Esophagus mucosa (tissue), 1 donor: Measurements from ENCODE around the gene KCNA3. TPM values are rescaled to one million over a fixed set of nuclear protein-coding genes. Genes with fewer than 3 reads are reported as not detected.
"Not testable (repeated sequence)": the region's sequence is repeated elsewhere in the genome, so short reads cannot be mapped to it uniquely, and the experiment has no call there.

Experiments
- ATAC-seq: fragments of 200-7000 bp; cut with Tn5 transposase; one replicate; pipeline ENCODE4 v1.9.1; 2020
- total RNA-seq: library from RNA; stranded (reverse); gene quantifications from one replicate; pipeline ENCODE4 v1.2.4, GENCODE V29; 2023
- donor health status: DM: yes; HTN: yes; CAD: no.

KCNA3 gene
- total RNA-seq, 1 donor from 2014 or later, result 0.28 TPM

DNA sequence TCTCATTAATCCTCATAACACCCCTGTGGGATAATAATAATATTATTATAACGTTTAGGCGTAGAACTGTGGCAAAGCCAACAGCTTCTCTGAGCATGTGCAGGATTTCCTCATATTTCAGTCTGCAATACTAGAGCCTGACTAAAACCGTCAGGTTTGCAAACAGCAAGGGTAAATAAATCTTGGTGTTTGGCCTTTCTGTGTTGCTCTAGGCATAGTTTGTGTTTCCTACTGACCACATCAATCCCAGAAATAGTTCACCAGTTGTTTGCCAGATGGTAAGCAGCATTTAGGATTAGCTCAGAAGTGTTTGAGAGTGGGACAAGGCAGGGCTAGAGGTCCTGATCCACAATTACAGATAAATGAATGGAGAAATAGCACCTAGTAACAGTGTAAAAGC, 2.8 kb upstream of the KCNA3 start:
- no peak for ATAC-seq

DNA sequence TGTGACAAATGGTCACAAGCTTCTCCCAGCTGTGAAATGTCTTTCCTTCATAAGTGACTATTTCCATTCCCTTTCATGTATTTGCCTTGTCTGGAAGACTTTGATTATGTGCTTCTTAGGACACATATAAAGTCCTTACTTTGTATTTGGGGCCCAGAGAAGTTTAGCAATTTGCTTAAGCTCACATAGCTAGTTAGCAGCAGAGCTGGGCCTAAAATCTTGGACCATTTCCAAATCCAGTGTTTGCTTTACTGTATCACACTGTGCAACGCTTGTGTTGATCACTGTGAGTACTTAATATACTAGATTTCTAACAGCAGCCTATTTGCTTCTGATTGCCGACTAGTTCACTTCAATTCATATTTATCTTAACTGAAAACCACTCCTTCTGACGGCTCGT, 2.2 kb upstream of the KCNA3 start:
- ATAC-seq, result no peak

DNA sequence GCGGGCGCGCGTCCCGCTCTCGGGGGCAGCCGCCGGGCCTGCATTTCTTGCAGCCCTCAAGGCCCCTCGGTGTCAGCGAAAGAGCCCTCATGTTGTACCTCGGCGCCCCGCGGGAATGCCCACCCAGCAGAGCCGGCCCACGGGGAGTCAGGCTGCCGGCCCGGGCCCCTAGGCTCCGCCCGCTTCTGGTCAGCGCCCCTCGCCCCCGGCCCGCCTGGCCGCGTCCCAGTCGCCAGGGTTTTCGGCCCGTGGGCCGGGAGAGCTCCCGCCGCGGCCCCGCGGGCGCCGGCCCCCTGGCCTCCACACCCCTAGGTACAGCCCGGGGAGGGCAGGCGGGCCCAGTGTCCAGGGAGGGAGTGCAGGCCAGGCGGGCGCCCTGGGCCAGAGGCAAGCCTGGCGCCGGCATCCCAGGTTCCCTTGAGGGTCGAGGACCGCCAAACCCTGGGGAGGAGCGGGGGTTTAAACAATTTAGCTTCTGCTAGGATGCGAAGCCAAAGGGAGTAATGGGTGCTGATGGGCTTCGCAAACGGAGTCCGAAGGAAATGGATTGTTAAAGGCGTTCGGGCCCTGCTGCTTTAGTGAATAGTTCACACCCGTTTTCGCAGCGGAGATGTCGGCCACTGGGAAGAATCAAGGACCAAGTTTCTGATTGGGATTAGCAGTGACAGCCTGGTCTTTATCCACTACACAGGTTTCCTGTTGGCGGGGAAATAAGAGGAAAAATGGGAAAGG, 486 bp upstream of the KCNA3 start:
- ATAC-seq, result peak; percentile 11

DNA sequence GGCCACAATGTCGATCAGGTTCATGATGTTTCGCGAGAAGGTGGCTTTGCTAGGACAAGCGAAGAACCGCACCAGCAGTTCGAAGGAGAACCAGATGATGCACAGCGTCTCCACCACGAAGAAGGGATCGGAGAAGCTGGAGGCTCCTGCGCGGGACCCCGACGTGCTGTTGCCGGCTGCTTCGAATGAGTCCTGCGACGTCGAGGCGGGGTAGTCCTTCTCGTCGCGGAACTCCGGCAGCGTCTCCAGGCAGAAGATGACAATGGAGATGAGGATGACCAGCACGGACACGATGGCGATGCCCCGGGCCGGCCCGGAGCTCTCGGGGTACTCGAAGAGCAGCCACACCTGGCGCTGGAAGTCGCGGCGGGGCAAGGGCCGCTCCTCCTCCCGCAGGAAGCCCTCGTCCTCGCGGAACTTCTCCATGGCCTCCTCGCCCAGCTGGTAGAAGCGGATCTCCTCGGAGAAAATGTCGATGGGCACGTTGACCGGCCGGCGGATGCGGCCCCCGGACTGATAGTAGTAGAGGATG, 869 bp downstream of the KCNA3 start:
- no peak for ATAC-seq

DNA sequence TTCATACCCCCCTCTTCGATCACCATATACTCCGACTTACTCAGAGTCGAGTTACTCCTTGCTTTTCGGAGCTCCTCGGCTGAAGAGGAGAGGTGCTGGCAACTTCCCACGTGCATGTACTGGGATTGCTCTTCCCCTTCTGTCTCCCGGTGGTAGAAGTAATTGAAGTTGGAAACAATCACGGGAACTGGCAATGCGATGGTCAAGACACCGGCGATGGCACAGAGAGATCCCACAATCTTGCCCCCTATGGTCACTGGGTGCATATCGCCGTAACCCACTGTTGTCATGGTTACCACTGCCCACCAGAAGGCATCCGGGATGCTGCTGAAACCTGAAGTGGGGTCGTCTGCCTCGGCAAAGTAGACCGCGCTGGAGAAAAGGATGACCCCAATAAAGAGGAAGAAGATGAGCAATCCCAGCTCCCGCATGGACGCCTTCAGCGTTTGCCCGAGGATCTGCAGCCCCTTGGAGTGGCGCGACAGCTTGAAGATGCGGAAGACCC, 1.5 kb downstream of the KCNA3 start:
- ATAC-seq, result no peak

DNA sequence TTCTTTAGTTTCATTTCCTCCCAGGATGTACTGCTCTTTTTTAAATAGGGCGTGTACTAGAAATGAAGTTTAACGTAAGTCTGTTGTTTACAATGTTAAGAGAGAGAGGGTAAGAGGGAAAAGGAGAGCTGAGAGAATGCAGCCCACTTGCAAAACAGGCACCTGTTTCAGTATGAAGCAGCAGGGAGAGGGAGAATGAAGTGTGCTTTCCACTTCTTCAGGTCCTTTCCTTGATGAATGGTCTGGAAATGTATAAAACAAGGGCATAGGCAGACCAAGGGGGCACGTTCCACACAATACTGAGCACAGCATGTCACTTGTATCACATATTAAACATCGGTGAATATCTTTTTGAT, 2.0 kb downstream of the KCNA3 start:
- ATAC-seq, result peak; percentile 19

DNA sequence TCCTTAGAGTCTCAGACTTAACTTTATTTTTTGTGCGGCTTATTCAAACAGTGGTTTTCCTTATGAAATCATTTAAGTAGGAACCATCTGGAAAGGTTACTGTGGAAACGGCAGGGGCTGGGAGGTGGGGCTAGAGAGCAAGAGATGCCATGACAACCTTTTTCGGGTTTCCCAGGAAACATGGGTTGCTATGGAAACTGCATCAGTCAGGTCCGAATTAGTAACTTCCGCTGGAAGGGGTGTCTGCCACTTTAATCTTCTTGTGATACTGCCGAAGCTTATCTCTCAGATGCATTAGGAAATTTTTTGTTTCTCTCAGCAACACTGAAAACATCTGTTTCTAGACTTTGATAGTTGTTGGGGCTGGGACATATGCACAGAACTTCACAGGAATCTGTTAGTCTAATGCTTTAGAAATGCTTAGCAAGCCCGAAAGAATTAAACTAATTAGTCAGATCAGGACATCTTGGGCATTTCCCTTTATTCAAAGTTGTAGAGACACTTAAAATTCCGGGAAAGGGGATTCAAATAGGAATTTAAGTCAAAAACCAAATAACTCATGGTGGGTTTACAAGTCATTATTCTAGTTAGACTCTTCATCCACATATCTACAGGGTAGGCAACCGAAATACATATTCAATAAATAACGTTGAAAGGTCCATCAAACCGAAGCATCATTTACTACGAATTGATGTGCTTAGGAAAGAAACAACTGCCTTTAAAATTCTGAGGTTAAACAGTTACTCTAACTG, 2.6 kb downstream of the KCNA3 start:
- ATAC-seq, result no peak

DNA sequence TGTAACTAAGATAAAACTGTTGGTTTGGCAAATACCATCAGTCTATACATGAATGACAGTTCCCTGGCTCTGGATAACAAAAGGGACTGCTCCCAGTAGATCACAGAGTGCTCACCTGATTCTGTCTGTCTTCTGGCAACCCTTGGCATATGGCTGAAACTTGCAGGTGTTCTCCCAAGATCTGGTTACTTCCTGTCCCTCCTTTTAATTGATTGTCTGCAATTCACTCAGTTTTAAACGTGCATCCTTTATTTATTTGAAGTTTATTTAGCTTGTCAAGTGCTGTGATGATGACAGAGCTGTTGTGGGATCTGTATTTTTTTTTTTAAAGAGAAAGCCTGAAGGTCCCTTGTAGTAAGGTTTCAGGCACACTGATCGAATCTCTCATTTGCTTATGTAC, 3.4 kb downstream of the KCNA3 start:
- no peak for ATAC-seq

DNA sequence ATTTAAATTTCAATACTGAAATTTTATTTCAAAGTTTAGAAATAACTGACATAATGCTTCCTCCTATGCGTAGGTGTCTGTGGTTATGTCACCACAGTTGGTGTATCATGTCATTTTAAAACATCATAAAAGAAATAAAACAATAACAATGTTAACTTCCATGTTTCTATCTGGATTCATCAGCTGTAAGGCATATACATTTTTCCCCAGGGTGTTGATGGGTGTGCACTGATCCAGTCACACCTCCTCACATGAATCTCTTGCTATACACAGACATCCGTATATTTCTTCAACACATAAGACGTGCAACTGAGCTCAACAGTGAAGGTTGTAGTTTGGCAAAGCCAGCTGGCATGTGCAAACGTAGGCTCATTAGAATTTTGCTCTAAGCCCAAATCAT, 6.2 kb downstream of the KCNA3 start:
- no peak for ATAC-seq

DNA sequence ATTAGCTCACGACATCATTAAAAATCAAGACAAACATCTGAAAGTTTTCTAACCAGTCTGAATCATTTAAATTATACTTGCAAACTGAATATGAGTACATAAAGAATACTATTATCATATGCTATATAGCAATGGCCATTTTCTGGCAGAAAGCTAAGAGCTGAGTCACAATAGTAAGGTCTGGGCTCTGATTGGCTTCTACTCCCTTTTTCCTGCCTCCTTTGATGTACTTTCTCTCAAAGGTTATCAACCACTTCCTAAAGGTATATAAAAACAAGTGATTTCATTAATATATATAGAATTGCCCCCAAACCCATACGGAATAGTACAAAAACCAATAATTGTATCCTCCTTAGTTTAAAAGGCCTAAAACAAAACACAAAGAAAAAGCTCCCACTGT, 7.0 kb downstream of the KCNA3 start:
- ATAC-seq, result no peak

DNA sequence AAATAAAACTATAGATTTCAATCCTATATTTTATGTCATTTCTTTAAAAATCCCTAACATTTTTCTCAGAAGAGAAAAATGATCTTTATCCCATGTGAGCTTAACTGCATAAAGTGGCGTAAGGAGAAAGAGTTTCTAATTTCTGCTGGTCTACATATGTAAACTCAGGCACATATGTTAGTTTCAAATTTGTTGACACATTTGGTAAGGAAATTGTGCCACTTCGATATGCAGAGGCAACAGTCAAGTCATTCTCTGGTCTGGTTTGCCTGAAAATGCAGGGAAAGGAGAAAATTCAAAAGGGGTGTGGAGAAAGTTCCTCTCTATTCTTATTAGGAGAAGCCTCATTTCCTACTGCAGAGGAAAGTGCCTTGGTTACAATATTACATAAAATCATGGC, 11.5 kb downstream of the KCNA3 start:
- no peak for ATAC-seq

DNA sequence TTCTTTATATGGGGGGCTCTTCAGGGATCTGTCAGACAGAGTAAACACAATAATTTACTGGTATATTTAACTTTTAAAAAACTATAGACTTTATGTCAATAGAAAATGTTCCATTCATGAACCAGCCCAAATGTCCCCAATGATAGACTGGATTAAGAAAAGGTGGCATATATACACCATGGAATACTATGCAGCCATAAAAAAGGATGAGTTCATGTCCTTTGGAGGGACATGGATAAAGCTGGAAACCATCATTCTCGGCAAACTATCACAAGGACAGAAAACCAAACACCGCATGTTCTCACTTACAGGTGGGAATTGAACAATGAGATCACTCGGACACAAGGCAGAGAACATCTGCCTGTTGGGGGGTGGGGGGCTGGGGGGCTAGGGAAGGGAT, 15.2 kb downstream of the KCNA3 start:
- not testable (repeated sequence) for ATAC-seq

DNA sequence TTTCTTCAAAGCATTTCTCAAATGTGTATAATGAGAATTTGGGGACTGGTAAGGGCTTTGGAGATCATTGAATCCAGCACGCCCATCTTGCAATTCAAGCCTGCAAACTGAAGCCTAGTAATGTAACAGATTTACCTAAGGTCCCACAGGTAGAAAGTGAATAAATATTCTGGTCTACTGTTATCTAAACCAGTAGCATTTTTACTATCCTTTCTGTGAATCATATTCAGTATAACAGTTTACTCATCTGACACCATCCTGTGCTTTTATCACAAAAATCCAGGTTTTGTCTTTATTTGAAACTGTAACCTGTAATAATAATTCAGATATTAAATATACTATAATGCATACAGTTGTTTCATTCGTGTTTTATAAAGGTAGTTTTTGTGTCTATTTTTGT, 17.4 kb downstream of the KCNA3 start:
- ATAC-seq, result no peak

DNA sequence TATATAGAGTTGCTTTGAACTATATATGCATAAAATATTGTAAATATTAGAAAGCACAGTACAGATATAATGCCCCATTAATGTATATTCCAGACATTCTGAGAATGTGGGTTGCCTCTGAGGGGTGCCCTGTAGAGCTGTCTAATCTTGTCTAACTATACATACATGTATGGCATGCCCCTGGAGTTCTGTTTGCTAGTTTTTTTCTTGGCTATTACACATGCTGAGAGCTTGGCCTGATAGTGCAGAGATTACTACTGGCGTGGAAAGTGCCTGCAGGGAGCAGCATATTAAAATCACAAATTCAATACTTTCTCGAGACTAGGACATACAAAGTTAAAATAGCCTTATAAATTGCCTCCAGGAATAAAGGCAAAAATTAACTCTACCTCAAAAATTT, 24.1 kb downstream of the KCNA3 start:
- no peak for ATAC-seq

DNA sequence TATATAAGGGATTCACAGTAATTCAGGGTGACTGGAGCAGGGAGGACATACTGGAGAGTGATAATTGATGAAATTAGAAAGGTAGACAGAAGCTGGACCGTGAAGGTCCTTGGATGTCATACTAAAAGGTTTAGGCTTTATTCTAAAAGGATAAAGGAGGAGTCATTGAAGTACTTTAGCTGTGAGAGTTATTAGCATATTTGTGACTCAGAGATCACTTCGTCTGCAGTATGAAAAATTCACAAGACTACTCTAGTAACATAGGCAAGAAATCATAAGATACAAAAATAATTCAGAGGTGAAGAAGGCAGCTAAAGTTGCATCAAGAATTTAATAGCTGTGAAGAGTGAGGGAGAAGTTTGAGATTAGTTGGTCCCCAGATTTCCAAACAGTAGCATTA, 26.3 kb downstream of the KCNA3 start:
- ATAC-seq, result no peak

DNA sequence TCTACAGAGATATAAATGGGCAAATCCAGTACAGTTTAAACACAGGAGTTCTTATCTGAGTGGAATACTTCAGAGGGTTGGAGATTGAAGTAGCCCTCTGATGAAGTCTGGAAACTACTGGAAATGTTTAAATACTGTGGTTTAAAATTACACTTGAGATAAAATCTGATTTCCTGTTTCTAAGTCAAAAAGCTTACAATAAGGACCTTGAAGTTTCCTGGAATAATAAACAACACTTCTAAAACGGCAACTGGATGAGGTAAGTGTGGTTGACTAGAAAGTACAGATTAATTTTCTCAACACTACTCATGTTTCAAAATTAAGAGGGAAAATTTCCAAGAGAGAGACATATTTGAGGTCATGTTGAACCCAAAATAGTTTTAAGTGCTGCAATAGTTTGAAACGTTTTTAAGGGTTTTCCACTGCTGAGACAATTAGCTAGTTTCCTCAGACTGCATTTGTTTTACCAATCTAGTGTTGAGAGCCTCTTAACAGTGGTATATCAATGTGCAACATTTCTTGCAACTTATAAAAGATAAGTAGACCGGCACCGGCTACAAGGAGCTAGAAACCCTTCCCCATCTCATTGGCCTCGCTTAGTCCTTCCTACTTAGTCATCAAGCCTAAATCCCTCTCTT, 27.4 kb downstream of the KCNA3 start:
- no peak for ATAC-seq

DNA sequence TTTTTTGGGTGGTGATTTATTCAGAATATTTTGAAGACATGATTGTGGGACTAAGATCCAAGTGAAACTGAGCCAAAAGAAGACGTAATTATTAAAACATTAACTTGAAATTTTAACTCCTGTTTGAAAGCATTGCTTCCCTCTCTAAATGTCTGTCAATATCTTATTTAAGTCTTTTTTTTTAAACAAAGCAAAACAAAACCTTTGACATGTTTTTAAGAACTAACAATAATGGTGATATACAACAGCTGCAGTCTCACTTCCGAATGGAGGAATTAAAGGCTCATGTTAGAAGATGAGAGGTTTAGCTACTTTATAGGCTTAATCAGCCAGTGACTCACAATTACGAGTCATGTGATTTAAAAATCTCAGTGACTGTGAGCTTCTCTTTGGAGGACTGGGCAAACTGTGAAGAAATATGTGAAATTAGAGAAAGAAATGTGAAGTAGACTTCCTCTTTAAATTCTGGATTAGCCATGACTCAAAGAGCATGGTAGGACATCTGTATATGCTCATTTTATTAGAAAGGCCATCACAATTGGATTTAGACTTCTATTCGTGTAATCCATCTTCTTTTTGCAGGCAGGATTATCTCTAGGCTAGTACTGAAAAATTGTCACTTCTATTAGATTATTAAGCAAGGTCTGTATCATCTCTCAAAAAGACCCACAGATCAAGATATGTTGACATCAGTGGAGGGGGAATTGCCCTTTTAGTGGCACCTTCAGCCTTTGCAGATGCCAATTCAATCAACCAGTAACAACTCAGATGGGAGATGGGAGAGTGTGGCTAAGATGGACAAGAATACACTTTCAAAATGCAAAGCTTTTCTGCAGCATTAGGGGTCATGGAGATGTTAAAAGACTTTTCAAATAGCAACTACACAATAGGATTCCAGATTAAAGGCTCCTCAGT, 28.7 kb downstream of the KCNA3 start:
- ATAC-seq, result peak; percentile 73

DNA sequence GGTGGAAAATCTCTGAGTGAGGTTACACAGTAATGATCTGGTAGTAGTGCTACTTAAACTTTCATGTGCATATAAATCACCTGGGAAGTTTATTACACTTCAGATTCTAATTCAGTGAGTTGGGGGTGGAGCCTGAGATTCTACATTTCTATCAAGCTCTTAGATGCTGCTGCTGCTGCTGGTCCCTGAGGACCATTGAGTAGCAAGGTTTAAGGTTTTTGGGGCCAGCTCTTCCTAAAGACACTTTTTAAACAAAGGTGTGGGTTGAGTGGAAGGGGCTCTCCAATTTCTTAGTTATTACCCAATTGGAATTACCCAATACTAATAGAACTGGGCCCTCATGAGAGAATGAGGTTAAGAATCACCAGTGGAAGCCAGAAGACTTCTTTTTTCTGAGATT, 29.5 kb downstream of the KCNA3 start:
- ATAC-seq, result no peak

DNA sequence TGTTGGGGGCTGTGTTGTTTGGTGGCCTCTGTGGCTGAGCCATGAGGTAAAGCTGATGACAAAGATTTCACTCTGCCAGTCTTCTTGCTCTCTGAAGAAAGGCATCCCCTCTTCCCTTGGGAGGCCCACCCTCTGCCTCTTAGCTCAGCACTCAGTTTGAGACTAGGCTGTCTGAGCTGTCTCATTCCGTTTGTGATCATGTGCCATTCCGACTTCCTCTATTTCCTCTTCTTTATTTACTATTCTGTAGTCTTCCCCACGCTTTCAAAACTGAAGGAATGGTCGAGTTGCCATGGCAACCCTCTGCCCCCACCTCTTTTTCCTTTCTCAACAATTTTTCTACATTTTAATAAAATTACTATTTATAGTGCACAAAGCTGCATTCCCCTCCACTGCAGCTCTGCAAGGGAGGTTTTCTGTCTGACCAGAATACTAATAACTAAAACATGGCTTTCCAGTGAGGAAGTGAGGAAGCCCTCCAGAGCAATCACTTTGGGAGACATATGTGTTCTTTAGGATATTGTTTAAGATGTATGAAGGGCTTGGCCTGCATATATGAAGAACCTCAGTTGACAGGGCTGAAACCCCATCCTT, 30.8 kb downstream of the KCNA3 start:
- ATAC-seq, result no peak

DNA sequence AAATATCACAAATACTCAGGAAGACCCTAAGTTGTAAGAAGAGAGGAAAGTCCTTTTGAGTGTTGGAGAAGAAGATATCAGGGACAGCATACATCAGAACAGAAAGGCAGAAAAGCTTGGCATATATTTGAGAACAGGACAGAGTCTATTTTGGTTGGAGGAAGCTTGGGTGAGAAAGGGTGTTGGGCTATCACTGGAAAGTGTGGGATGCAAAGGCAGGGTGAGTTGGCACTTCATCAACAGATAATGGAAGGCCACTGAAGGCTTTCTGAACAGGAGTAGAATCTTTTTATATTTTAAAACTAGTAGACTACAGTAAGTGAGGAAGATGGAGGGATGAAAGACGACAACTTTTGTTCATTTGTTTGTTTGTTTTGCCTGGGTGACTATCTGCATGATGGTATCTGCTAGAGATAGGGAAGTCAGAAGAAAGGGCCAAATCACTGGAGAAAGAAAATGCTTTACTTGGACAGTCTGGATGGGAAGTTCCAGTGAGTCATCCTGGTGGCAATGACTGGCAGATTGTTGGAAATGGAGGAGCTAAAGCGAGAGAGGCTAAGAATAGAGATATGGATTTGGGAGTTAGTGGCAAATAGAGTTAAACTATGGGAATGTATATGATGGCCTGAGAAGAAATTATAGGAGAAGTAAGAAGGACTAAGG, 34.9 kb downstream of the KCNA3 start:
- ATAC-seq, result no peak

DNA sequence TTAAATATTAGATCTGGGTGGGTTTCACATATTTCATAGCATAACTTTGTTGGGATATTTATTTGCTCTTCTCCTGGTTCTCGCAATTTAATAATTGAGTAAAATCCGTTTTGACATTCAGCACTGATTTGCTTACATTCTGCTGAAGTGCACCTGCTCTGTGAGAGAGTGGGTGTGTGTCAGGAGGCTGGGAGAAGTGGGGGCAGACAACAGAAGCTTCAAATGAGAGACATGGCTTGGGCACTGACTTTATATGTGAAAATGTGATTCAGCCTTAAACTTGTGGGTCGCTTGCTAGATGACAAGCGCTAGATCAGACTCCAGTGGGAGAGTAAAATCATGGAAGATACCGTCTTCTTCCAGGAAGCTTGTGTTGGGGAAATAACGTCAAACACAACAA, 36.2 kb downstream of the KCNA3 start:
- no peak for ATAC-seq
